Neural progenitor cell (in vitro differentiated cells): ENCODE results near the gene RNF157. TPM values are rescaled to one million over a fixed set of nuclear protein-coding genes. Genes with fewer than 3 reads are reported as not detected.

Source experiments
- DNase-seq: peaks from one replicate; pipeline ENCODE4 v3.0.0-alpha.2; 2016; ENCODE audit warnings: low spot score
- H2AFZ ChIP-seq: fragments of 200-600 bp; sonication (generic); replicated peaks from 2 replicates; pipeline ENCODE4 v1.6.1; 2016; ENCODE audit warnings: antibody characterized with exemption
- H3F3A ChIP-seq: fragments of 200-600 bp; sonication (generic); 2 replicates; pipeline ENCODE4 v1.6.1; 2016; ENCODE audit warnings: antibody characterized with exemption, low read depth
- H3K27ac ChIP-seq: fragments of 200-600 bp; sonication (generic); 2 replicates; pipeline ENCODE4 v1.5.1; 2016; ENCODE audit warnings: mild to moderate bottlenecking
- H3K27me3 ChIP-seq: fragments of 200-600 bp; sonication (generic); 2 replicates; pipeline ENCODE4 v1.6.1; 2016; ENCODE audit warnings: mild to moderate bottlenecking, moderate library complexity
- H3K36me3 ChIP-seq: fragments of 200-600 bp; sonication (generic); 2 replicates; pipeline ENCODE4 v1.5.1; 2016
- H3K4me1 ChIP-seq: fragments of 200-600 bp; sonication (generic); 2 replicates; pipeline ENCODE4 v1.6.1; 2016; ENCODE audit warnings: mixed run types
- H3K4me2 ChIP-seq: fragments of 200-600 bp; sonication (generic); 2 replicates; pipeline ENCODE4 v1.6.1; 2016
- H3K4me3 ChIP-seq: fragments of 200-600 bp; sonication (generic); 2 replicates; pipeline ENCODE4 v1.5.1; 2016
- H3K79me2 ChIP-seq: fragments of 200-600 bp; sonication (generic); 2 replicates; pipeline ENCODE4 v1.6.1; 2016; ENCODE audit warnings: low read depth
- H3K9ac ChIP-seq: fragments of 200-600 bp; sonication (generic); 2 replicates; pipeline ENCODE4 v1.6.1; 2016
- H3K9me3 ChIP-seq: fragments of 200-600 bp; sonication (generic); 2 replicates; pipeline ENCODE4 v1.5.1; 2016; ENCODE audit warnings: low read depth
- H4K20me1 ChIP-seq: fragments of 200-600 bp; sonication (generic); 2 replicates; pipeline ENCODE4 v1.6.1; 2016; ENCODE audit warnings: low read depth
- H3K27ac Mint-ChIP-seq: 3 replicates; pipeline ENCODE4 v1.8.0; 2021; ENCODE audit warnings: mixed read lengths
- H3K27me3 Mint-ChIP-seq: 2 replicates; pipeline ENCODE4 v1.8.0; 2022; ENCODE audit warnings: low read depth, mild to moderate bottlenecking, inconsistent platforms, moderate library complexity, mixed read lengths; ENCODE audit not compliant: insufficient read depth
- H3K36me3 Mint-ChIP-seq: 3 replicates; pipeline ENCODE4 v1.8.0; 2021; ENCODE audit warnings: mixed read lengths
- H3K4me1 Mint-ChIP-seq: 3 replicates; pipeline ENCODE4 v1.8.0; 2021; ENCODE audit warnings: mixed read lengths
- H3K4me3 Mint-ChIP-seq: 3 replicates; pipeline ENCODE4 v1.8.0; 2021; ENCODE audit warnings: mild to moderate bottlenecking, moderate library complexity, mixed read lengths
- H3K9me3 Mint-ChIP-seq: 3 replicates; pipeline ENCODE4 v1.8.0; 2020; ENCODE audit warnings: mixed read lengths
- CTCF ChIP-seq: fragments of 200-600 bp; sonication (generic); IDR thresholded peaks from 2 replicates; pipeline ENCODE4 v1.5.1; 2017; ENCODE audit warnings: antibody characterized with exemption, mild to moderate bottlenecking
- EZH2 ChIP-seq: fragments of 200-600 bp; sonication (generic); IDR thresholded peaks from 2 replicates; pipeline ENCODE4 v1.6.1; 2017; ENCODE audit warnings: antibody characterized with exemption, mild to moderate bottlenecking, moderate library complexity
- EZH2phosphoT487 ChIP-seq: fragments of 200-600 bp; sonication (generic); IDR thresholded peaks from 2 replicates; pipeline ENCODE4 v1.6.1; 2017; ENCODE audit warnings: antibody characterized with exemption
- total RNA-seq: library from RNA; depleted of rRNA; stranded (reverse); fragments of >200 nt; gene quantifications from 2 replicates; pipeline ENCODE4 v1.2.3, GENCODE V29; 2015; ENCODE audit warnings: low replicate concordance

RNF157 gene
- total RNA-seq, 1 donor from 2014 or later: 21.0 TPM

DNA sequence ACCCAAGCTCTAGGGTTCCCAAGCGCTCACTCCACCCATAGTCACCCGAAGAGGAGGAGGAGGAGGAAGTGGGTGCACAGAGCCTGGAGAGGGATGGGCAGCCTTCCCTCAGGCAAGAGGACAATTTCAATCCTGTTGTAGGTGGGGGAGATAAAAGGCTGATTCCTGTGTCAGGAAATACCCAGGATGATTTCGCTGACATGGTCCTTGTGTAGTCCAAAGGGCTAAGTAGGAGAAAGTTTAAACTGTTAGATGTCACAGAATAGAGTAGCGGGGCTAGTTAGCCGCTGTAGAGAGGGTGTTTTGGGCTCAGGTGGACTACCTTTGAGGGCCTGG lies 135.4 kb downstream of the RNF157 start:
- Histone ChIP-seq H3K4me1 (peaks cover 12% of the 10 kb centered on the region), H3K36me3 (peaks cover 6% of the 10 kb centered on the region), H3K79me2 (peaks cover 19% of the 10 kb centered on the region), H4K20me1 (no peaks in the 10 kb centered on the region), H3K9ac (no peak overlapping the region), H3K9me3 (no peaks in the 10 kb centered on the region), H3K27me3 (no peaks in the 10 kb centered on the region), H2AFZ (no peak overlapping the region), H3K4me3 (no peak overlapping the region), H3K27ac (no peak overlapping the region), H3F3A (peaks cover 25% of the 10 kb centered on the region), H3K4me2 (no peak overlapping the region)
- peak overlapping the region; percentile 71 for H3K4me3 Mint-ChIP-seq
- TF ChIP-seq EZH2phosphoT487: no peak
- no peak for TF ChIP-seq CTCF
- no peak for TF ChIP-seq EZH2
- no peak overlapping the region for H3K27ac Mint-ChIP-seq
- H3K27me3 Mint-ChIP-seq: peaks cover 8% of the 10 kb centered on the region
- no peak for DNase-seq
- H3K36me3 Mint-ChIP-seq: peaks cover 12% of the 10 kb centered on the region
- H3K9me3 Mint-ChIP-seq: no peaks in the 10 kb centered on the region
- peaks cover 24% of the 10 kb centered on the region for H3K4me1 Mint-ChIP-seq

GRCh38 chr17:76104140-76104895 lies 136.0 kb downstream of the RNF157 start:
- Mint-ChIP-seq H3K27me3 (peaks cover 8% of the 10 kb centered on the region), H3K4me1 (peaks cover 24% of the 10 kb centered on the region), H3K36me3 (peaks cover 13% of the 10 kb centered on the region), H3K9me3 (no peaks in the 10 kb centered on the region), H3K4me3 (peak overlapping the region; percentile 97), H3K27ac (peak overlapping the region; percentile 17)
- no peak overlapping the region for H3K9ac ChIP-seq
- H4K20me1 ChIP-seq: no peaks in the 10 kb centered on the region
- peak overlapping the region; percentile 99 for H3K4me3 ChIP-seq
- peaks cover 19% of the 10 kb centered on the region for H3K79me2 ChIP-seq
- peaks cover 12% of the 10 kb centered on the region for H3K4me1 ChIP-seq
- peak overlapping the region; percentile 99 for H2AFZ ChIP-seq
- H3F3A ChIP-seq: peaks cover 25% of the 10 kb centered on the region
- no peak for DNase-seq
- peaks cover 9% of the 10 kb centered on the region for H3K36me3 ChIP-seq
- H3K27ac ChIP-seq: no peak overlapping the region
- TF ChIP-seq EZH2 (no peak), EZH2phosphoT487 (no peak), CTCF (no peak)
- H3K9me3 ChIP-seq: no peaks in the 10 kb centered on the region
- no peaks in the 10 kb centered on the region for H3K27me3 ChIP-seq
- H3K4me2 ChIP-seq: peak overlapping the region; percentile 95

- peaks cover 19% of the 10 kb centered on the region for H3K79me2 ChIP-seq
- Mint-ChIP-seq H3K27ac (peak within 1 kb of the TSS; percentile 99), H3K36me3 (peaks cover 16% of the 10 kb centered on the region), H3K4me1 (peaks cover 24% of the 10 kb centered on the region), H3K27me3 (peaks cover 8% of the 10 kb centered on the region), H3K4me3 (peak within 1 kb of the TSS; percentile 97), H3K9me3 (no peaks in the 10 kb centered on the region)
- H3K9me3 ChIP-seq: no peaks in the 10 kb centered on the region
- H3K36me3 ChIP-seq: peaks cover 9% of the 10 kb centered on the region
- H3K4me1 ChIP-seq: peaks cover 12% of the 10 kb centered on the region
- H3K27me3 ChIP-seq: no peaks in the 10 kb centered on the region
- H3F3A ChIP-seq: peaks cover 25% of the 10 kb centered on the region
- peak within 1 kb of the TSS; percentile 95 for H3K4me2 ChIP-seq
- TF ChIP-seq EZH2 (peak; percentile 38), EZH2phosphoT487 (no peak)
- H3K27ac ChIP-seq: peak within 1 kb of the TSS; percentile 19
- H4K20me1 ChIP-seq: no peaks in the 10 kb centered on the region
- DNase-seq: peak; percentile 97
- peak within 1 kb of the TSS; percentile 65 for H3K9ac ChIP-seq
- peak within 1 kb of the TSS; percentile 99 for H3K4me3 ChIP-seq
- peak within 1 kb of the TSS; percentile 99 for H2AFZ ChIP-seq
These were observed 136.8 kb downstream of the RNF157 start, which contains the start of gene EXOC7 for GRCh38 chr17:76103274-76104139. Gene EXOC7, minus strand, starts transcription at chr17:76103787. Its CDS starts 95 bp downstream, at chr17:76103692.
